Hematopoietic multipotent progenitor cell treated with erythropoietin and hydrocortisone succinate and interleukin-3 and kit ligand, for 17 days (in vitro differentiated cells): Measurements from ENCODE around the gene RFX3.
"Not testable (repeated sequence)": the region's sequence is repeated elsewhere in the genome, so short reads cannot be mapped to it uniquely, and the experiment has no call there.

Experiments
- DNase-seq: peaks from one replicate; pipeline ENCODE4 v3.0.0-alpha.2; 2015; ENCODE audit warnings: low spot score

RFX3 gene

DNA sequence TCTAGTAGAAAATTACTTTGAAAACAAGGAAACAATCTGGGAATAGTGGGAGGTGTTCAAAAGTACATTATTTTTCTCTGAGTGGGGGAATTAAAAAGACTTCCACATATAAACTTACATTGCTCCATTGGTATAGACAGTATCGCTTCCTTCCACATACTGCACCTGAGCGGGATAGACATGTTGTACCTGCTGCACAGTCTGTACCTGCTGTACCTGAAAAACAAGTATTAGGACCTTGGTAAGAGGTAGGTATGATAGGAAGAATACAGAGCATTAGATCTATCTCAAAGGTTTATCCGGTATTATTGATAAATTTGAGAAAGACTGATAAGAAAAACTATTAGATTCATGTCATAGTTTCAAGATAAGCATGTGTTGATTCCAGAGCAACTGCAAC, 179.3 kb downstream of the RFX3 start:
- DNase-seq, result no peak

DNA sequence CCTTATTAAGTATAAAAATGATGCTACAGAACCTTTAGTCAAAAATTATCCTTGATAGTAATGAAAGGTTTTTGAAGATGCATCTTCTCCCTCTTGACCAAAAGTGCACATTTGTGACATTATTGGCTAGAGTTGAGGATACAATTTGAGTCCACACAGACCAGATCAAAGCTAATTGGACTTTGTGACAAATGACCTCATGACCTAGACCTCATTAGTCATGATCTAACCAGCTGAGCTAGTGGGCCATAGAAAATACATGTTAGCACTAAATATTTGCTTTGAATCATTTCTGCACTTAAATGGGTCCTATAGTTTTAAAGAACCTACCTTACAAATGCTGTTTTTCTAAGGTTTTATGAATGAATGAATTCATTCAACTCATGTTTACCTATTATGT, 182.1 kb downstream of the RFX3 start:
- no peak for DNase-seq

DNA sequence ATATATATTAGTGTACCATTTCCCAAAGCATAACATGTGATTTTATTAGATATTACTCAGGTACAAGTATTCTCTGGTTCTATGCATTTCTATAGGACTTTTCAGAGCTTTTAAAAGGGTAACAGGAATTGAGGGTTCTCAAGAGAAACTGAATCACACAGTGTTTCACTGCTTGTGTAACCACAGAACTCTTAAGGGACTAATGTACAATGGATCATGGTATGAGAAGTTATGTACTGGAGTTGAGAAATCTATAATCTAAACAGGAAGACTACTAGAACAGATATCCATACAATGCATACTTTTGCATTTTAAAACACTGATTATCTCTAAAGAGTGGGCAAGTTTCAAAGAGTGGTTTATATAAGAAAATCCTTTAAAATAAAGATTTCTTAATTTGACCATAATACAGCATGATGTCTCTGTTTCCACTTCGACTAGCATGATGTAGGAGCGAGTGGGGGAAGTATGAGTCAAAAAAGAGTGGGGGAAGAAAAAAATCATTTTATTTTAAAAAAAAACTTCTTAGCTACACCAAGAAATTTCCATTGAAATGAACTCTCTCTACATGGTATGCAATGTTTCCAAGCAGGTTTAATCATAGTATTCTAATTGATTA, 183.5 kb downstream of the RFX3 start:
- no peak for DNase-seq

DNA sequence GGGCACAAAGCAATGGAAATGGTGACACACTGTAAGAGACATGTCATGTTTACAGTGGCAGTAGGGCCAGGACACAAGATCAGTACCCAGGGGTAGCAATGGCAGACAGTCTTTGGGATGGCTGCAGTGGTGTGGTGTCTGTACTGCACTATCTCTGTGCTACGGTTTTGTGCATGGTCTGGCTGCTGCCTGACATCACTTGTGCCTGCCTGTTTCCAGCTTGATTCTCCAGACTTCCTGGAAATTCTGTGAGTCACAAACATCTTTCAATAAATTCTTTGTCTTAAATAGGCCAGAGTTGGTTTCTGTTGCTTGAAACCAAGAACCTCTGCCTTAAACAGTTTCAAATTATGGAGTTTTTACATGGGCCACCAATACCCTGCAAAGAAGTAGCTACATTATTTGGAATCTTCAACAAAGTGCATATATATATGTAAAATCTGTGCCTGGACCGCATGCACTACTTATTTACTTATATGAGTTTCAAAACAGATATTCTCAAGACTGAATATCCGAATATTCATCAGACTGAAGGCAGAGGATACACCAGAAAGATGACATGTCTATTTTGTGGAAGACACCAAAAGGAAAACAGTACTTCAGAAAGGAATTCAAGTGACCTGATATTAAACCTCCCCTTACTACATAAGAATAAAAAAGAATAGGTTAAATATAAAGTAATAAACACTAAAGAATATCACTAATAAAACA, 188.1 kb downstream of the RFX3 start:
- no peak for DNase-seq

DNA sequence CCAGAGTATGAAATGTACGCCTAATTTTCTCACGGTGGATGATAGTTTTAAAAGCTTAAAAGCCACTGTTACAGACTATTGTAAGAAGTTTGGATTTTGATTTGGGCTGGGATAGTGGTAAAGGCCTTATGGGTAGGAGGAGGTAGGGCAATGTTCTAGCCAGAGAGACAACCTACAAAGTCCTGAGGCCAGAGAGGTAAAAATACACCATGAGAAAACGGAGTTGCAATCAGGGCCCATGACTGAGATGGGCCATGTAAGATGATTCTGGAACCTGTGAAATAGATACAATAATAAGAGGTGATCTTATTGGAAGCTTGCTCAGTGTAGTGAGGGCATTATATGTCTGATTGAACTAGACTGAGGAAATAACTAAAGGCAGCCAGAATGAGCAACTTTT, 188.8 kb downstream of the RFX3 start:
- DNase-seq, result no peak

DNA sequence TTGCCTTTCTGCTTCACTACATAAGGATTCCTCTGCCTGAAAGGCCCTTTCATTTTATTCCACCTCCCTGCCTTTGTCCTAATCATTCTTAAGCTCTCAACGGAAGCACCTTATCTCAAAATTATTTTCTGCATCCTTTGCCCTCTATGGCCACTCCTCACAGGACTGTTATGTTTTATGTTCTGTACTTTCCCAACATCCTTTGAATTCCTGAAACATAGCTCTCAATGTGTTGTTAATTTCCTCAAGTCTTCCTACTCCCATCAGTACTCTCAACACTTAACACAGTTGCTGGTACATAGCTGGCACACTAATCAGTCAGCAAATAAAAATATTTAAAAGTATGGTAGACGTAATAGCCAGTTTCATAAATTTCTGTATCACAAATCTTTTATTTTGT, 193.0 kb downstream of the RFX3 start:
- no peak for DNase-seq

DNA sequence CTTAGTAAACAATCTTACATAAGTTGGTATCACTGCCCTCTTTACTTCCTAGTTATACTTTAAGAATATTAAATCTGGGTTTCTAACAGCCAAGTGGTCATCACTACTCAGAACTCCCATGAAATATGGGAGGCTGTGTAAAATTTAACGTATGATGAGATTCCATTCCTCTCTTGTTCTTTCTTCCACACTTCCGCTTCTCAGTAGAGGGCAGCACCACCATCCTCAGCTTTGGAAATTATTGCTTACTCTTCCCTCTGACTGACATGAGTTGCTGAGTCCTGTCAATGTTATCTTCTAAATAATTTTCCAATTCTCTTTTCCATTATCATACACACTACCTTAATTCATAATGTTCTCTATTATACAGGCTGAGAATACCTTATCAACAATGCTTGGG, 194.0 kb downstream of the RFX3 start:
- DNase-seq, result no peak

DNA sequence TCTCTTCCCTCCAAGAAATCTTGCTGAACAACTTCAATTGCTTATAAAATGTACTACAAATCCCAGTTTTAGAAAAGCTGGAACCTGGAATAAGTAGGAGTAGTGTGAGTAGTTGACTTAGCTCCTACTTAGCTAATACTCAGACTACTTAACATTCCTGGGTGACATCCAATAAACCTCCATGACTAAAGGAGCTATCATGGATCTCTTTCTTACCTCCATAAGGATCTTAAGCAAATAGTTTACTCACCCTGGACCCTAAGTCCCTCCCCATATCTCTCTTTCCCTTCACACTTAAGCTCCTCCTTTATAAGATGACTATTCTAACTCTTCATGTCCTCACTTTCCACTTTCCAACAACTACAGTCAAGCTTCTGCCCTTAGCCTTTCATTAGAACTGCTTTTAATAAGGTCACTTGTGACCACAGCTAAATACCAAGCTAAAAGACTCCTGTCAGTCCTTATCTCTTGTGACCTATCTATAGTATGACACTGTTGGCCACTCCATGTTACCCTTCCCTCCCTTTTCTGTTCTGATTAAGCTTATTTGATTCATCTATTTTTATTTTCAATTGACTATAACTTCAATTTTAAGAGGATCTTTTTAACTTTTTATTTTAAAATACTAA, 194.9 kb downstream of the RFX3 start:
- no peak for DNase-seq

DNA sequence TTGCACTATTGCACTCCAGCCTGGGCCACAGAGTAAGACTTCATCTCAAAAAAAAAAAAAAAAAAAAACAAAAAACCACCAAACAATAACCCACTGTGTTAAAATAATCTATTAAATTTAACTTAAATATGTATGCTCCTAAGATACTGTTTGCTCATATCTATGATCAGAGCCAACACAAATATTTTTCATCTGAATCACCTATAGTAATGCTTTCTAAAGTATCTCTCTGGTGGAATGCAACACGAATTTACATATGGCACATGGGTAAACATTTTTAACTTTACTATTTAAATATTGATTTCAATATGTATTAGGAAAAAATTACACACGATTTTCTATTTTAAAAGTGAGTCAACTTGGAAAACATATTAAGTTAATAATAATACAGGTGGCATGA, 196.4 kb downstream of the RFX3 start:
- no peak for DNase-seq

DNA sequence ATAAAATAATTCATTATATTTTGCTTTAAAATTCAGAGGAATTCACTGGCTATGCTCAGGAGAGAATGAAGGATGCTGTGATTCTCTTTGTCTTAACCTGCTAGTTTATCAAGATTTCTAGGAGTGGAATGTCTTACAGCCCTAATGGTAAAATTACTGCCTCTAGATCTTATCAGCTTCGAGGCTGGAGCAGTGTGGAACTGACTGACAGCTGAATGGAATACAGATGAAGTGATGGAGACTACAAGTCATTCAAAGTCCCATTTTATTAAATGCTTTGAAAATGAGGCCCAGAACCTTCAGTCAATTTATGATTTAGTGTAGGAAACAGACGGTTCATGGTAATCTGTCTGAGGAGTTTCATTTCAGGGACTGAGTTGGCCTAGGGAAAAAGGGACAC, 202.1 kb downstream of the RFX3 start:
- DNase-seq, result no peak

DNA sequence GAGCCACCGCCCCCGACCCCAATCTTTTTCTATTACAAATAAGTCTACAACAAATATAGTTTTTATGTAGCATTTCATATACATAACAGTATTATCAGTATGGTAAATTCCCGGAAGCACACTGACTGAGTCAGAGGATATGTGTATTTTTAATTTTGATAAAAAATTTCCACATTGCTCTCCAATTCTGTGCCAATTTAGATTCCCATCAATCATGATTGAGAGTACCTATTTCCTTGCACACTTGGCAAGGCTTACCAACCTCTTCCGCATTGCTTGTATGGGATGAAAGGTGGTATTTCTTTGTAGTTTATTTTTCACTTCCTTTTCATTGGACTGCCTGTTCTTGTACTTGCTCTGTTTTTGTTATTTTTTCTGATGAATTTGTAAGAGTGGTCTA, 204.6 kb downstream of the RFX3 start:
- DNase-seq, result no peak

DNA sequence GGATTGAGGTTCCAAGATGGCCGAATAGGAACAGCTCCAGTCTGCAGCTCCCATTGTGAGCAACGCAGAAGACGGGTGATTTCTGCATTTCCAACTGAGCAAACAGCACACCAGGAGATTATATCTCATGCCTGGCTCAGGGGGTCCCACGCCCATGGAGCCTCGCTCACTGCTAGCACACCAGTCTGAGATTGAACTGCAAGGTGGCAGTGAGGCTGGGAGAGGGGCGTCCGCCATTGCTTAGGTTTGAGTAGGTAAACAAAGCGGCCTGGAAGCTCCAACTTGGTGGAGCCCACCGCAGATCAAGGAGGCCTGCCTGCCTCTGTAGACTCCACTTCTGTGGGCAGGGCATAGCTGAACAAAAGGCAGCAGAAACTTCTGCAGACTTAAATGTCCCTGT, 213.2 kb downstream of the RFX3 start:
- DNase-seq, result not testable (repeated sequence)

DNA sequence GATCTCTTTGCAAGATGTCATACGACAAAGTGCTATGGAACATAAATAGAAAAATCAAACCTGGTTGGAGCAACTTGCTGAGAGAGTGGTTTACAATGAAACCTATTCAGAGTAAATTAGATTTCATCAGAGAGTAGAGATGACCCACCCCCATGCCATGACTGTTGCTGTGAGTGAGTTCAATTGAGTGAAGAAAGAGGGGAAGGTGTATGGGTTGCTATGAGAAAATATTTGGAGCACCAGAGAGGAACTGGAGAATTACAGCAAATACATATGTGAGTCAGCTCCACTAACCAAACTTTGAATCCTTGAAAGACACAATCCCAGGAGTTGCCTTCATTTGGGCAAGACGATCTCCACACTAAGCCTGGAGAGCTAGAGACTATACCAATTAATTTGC, 217.2 kb downstream of the RFX3 start:
- DNase-seq, result no peak

DNA sequence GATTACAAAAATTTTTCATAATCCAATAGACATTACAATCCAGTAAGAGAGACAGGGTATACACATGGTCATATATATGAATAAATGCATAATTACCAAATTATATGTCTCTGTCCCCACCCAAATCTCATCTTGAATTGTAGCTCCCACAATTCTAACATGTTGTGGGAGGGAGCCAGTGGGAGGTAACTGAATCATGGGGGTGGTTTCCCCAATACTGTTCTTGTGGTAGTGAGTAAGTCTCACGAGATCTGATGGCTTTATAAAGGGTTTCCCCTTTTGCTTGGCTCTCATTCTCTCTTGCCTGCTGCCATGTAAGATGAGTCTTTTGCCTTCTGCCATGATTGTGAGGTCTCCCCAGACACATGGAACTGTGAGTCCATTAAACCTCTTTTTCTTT, 221.4 kb downstream of the RFX3 start:
- DNase-seq, result not testable (repeated sequence)

DNA sequence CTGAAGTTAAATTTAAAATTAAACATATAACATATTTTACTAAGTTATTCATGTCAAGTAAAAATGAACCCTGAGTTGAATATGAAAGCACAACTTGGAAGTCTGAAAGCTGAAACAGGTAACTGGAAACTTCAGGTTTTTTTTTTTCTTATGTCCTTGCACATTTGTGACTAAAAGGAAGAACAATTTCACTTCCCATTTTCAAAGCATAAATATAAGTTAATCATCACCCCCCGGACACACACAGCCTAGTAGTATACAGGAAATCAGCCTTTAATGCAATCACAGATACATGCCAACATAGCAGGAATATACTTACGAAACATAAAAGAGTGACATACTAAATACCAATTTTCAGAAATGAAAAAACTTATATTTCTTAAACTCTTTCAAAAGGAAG, 225.9 kb downstream of the RFX3 start:
- DNase-seq, result no peak

DNA sequence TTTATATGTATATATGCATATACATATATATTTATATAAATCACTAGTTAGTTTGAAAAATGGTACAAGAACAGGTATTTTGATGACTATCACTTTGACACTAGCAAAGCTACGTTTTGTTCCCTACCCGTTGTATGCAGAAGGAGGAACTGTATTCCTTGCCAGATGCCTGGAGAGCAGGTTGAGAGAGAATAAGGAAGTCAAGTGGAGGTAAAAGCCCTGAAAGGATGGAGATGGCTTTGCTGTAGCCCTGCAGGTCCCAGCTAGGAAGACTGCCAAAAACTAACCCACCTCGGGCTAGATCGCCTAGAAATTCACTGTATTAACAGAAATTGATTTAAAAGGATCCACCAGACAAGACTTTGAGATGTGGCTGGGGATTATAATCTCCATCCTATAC, 229.3 kb downstream of the RFX3 start:
- no peak for DNase-seq

DNA sequence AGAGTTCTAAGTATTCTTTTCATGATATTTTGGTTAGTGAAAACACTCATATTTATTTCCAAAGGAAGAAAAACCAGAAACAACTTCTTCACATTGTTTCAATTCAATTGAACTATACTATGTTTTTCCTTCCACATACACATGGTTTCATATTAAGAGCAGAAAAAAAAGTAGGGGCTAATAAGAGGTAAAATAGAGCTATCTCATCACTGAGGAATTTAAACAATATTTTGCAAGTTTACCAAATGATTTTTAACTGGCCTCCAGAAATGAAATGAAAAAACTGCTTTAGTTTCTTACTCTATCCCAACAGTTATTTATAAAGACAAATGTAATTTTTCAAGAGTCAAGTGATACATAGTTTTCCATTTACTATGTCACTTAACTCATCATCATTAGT, 233.5 kb downstream of the RFX3 start:
- DNase-seq, result no peak

DNA sequence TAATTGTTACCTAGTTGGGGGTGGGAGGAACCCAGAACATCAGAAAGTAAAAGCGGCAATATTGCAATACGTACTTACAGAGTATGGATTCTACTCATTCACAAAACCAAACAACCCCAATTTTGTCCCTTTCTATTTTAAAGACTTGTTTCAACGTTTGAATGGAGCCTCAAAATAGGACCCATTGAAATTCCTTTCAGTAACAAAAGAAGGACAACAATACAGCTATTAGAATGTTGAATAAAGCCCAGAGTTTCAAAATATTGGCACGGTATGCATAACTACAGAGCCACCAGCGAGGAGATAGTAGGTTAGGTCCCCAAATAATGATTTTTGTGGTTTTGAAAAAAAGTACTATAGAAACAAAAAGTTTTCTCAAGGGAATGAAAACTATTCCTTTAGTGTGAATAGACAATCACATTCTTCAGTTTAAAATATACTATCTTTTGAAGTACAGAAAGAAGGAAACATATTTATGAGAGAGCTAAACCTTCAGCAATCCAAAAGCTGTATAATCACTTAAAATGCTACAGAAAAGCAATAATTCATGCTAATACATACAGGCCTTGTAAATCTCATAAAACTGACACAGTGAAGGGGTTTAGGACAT, 235.5 kb downstream of the RFX3 start:
- no peak for DNase-seq

DNA sequence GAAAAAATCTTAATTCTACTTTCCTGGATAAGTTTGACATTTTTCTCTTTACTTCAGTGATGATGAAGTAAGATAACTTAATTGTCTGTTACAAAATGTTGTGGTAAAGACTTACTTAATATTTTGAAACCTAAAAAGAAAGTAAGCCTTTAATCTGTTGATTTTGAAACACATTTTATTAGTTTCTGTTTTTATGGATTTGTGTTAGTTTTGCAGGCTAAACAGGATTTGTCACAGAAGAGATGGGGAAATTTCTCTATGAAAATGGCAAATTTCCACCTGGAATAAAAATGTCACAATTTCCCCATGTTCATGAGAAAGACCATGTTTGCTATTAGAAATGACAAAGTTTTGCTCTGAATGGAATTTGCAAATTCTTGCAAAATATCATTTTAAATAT, 237.1 kb downstream of the RFX3 start:
- DNase-seq, result no peak

DNA sequence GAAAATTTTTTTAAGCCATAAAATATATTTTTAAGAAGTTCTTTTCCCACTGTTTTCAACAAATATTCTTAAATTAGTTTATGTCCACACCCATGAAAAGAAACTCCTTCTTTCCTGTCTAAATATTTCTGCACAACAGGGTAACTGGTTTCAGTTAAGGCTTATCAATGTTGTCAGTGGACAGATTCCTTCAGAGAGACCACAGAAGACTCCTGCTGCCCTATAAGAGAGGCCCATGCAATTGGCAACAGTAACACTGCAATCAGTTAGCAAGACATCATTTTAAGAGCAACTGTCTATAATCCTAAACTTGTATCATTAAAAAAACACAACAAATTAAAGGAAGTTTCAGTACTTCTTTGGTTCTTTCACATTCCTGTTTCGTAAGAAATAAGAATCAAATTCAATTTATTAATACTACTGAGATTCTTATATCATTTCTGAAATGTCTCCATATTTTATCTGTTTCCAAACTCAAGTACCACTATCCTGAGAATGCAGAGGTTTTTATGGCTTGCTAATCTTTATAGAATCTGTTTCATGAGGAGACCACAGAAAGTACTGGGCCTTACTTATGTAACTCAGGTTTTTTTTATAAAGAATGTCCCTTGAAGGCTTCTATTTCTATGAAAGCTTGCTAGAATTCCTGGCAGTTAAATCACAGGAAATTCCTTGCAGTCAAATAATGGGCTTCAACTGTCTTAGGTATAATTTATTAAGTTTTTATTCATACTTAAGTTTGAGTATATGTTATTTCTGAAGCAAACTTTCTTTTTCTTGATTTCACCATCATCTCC, 240.2 kb downstream of the RFX3 start:
- DNase-seq, result no peak

DNA sequence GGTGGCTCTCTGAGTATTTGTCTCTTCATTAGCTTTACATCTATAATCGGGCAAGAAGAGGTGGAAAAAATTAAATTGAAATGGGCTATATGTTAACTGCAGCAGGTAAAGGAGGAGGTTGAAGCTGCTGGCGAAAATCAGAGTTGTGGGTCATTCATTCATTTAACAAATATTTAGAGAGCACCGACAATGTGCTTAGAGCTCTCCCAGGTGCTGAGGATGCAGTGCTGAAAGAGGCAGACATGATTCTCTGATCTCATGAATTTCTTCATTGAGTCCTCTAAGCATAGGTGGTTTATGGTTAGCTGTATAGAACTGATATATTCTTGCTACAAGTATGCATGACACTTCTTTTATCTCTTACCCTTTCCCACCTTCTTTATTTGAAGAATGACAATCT, 243.4 kb downstream of the RFX3 start:
- no peak for DNase-seq

DNA sequence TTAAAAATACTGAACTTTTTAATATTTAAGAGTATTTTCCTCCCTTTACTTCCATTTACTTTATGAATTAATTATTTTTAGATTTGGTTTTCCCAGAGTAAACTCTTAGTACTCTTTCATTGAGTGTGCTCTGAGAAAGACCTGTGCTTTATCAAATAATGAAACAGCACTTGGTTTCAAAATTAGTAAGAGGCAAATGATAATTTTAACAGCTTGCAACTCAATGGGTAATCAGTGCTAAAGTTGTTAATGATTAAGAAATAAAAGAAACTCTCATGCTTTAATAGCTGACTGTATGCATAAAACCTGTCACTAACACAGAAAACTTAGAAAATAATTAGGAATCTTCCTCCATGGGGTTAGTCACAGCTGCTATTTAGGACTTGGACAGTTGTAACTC, 244.4 kb downstream of the RFX3 start:
- no peak for DNase-seq

DNA sequence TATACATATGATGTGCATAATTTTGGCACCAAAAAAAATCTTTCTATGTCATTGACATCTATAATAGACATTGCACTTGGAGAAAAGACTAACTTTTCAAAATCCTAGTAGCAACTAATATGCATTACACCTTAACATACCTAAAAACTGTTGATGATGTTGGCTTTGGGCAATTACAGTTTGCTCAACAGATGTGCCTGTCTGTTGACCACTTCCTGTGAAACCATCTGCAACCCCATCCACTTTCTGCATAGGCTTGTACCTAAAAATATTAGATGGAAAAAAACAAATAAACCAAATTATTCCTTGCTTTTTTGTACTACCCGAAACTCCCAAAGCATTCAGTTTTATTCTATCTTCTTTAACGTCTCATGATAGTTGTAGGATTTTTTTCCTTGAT, 248.6 kb downstream of the RFX3 start:
- no peak for DNase-seq
